GM19238 (cell line): ENCODE measurements around the gene SECISBP2.

Source experiments
- DNase-seq: peaks from one replicate; pipeline ENCODE4 v3.0.0; 2011; ENCODE audit warnings: low spot score; ENCODE audit not compliant: insufficient read length

Gene SECISBP2

DNA sequence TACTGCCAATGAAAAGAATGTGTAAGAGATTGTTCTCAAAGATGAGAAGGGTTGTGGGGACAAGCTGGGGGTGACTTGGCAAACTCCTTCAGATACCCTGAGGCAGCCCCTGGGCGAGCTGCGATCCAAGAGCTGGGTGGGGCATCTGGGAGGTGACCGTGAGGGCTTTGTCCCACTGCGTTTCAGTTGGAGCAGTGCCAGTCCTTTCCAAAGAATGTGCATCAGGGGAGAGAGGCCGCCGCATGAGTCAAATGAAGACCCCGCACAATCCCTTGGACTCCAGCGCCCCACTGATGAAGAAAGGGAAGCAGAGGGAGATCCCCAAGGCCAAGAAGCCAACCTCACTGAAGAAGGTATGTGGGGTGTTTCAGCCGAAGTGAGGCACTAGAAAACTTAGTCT is 28.4 kb downstream of the SECISBP2 start:
- DNase-seq = no peak

GRCh38 chr9:89347651-89348050 is 29.4 kb downstream of the SECISBP2 start:
- no peak for DNase-seq

DNA sequence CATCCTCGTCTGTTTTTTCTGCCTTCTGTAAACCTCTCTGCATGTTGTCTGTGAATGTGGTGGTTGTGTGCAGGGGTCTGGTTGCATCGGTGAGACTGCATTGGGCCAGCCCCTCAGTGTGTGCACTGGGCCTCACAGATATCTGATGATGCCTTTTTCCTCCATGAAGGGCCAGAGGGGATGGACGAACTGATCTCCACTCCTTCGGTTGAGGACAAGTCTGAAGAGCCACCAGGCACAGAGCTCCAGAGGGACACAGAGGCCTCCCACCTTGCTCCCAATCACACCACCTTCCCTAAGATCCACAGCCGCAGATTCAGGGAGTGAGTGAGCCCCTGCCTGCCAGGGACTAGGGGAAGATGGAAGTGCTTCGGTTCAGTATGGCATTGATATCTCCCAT is 31.3 kb downstream of the SECISBP2 start:
- DNase-seq = no peak

DNA sequence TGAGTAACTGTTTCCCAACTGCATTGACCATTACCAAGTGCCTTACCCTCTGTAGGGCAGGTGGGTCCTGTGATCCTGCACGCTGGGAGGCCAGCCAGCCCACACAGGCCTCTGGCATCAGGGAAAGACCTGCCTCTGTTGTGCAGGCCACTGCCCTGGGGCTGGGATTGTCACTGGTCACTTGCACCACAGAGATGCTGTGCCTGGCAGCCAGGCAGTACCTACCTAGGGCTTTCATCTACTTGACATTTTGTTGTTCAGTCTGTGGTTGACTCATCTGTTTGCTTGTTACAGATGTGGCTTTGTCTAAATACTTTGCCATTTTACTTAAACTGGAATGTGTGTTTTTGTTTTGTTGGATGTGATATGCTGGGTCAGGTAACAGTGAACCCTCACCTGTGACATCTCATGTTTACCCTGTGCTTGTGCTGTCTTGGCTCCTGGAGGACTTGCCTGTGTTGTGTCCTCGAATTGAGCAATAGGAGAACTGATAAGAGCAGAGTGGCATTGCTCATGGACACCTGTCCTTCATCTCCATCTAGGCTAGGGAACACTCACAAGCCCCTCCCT is 32.8 kb downstream of the SECISBP2 start:
- DNase-seq = no peak

DNA sequence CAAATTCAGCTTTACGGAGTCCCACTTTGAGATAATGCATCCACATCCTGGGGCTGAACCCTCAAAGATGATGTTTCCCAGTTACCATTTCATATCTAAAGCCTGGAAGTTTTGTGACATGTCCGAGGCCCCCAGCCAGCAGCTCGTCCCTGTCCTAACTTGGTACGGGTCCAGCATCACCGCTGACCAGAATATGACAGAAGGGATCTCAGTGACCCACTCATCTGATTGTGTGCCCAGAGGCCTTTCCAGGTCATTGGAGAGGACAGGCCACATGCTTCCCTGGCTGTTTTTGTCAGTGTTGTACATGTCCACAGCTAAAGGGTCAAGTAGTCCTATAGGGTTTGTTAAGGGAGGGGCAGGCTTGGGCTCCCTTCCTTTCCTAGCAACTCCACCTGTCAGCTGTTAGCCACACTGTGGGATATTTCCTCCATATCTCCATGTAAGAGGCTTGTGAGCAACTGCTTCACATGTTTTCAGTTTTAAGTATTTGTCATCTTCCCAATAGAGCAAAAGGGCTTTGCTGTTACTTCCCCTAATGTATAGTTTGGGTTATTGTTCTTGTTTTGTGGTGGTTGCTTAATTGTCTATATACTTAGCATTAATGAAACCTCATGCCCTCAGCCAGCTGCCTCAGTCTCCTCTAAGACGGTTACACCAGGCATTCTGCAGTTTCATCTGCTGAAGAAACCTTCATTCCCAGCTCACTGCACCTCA is 33.4 kb downstream of the SECISBP2 start:
- no peak for DNase-seq

- DNase-seq = no peak
Observed at GRCh38 chr9:89352451-89352850, 34.2 kb downstream of the SECISBP2 start.

GRCh38 chr9:89352874-89353649 is 34.8 kb downstream of the SECISBP2 start:
- DNase-seq = no peak

GRCh38 chr9:89353989-89354388 is 35.7 kb downstream of the SECISBP2 start:
- no peak for DNase-seq

DNA sequence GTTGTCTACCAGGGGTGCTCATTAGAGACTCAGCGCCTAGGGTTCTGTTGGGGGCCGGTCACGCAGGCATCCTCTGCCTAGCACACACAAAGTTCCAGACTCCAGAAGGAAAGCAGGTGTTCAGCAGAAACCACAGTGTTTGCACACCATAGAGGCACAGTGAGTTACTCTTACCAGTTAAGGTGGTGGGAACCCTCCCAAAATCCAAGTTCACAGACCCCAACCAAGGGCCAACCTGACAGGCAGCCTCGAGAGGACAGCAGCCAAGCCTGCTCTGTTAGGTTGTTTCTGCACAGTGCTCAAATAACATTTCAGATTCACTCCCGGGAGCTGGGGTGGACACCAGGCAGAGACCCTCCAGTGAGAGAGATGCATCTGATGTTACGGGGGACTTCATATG is 36.2 kb downstream of the SECISBP2 start:
- no peak for DNase-seq

DNA sequence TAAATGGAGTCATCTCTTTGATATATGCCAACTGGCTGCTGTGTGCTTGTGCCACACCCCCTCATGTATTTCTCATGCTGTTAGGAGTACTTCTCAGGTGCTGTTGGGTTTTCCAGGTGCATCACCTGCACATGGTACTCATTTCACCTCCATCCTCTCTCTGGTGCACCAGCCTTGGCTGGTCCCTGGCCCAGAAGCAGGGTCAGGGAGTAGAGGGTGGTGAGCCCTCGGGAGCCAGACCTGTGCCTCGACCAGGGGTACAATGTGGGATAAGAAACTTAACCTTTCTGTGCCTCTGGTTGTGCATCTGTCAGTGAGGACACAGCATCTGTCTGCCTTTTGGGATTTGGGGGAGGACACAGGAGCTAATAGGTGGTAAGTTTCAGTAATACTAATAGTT is 38.5 kb downstream of the SECISBP2 start:
- DNase-seq = no peak

DNA sequence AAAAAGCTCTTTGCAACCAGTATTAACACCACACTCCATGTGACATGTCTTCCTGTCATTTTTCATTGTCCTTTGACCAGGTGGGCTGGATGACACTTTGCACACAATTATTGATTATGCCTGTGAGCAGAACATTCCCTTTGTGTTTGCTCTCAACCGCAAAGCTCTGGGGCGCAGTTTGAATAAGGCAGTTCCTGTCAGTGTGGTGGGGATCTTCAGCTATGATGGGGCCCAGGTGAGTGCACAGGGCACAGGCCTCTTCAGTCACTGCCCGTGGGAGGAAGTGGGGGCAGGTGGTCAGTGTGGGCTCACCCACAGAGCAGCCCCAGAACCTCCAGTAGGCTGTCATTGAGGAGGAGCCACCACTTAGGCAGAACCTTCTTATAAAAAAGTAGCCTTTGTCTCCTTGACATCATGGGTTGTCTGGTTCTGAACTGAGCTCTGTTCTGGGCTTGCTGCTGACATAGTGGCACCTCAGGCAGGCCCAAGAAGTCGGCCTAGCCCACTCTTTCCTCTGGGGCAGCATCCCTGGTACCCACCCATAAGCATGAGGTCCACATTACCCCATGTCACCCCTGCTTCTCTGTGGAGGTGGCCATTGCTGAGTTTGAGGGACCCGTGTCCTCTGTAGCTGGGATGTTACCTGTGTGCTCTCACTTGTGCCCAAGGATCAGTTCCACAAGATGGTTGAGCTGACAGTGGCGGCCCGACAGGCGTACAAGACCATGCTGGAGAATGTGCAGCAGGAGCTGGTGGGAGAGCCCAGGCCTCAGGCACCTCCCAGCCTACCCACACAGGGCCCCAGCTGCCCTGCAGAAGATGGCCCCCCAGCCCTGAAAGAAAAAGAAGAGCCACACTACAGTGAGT is 39.3 kb downstream of the SECISBP2 start:
- DNase-seq = no peak

- DNase-seq = no peak
Observed at GRCh38 chr9:89358376-89358916, 40.1 kb downstream of the SECISBP2 start.

GRCh38 chr9:89358985-89359384 is 40.7 kb downstream of the SECISBP2 start:
- DNase-seq = no peak

DNA sequence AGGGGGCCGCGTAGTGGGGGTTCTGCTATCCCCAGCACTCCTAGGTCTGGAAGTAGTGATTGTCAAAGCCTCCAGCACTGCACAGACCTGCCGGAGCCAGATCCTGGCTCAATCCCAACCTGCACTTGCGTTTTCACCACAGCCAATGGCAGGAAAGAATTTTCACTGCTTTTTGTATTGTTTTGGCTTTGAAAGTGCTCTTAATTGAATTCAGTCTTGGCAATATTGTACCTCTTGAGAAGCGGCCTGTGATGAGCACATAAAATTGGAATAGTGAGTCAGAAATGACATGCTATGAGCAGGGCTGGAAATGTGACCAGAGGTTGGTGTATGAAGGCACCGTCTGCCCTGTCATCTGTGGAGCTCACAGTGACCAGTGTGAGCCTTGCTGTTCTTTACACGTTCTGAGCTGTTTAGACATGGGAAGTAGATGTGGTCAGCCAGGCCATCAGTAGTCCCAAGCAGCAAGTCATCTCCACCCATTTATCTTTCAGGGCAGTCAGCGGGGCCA is 41.5 kb downstream of the SECISBP2 start:
- DNase-seq = no peak

GRCh38 chr9:89360465-89360864 is 42.2 kb downstream of the SECISBP2 start:
- DNase-seq = no peak

GRCh38 chr9:89361031-89361430 is 42.7 kb downstream of the SECISBP2 start:
- no peak for DNase-seq

GRCh38 chr9:89361816-89362646 is 43.7 kb downstream of the SECISBP2 start:
- no peak for DNase-seq

DNA sequence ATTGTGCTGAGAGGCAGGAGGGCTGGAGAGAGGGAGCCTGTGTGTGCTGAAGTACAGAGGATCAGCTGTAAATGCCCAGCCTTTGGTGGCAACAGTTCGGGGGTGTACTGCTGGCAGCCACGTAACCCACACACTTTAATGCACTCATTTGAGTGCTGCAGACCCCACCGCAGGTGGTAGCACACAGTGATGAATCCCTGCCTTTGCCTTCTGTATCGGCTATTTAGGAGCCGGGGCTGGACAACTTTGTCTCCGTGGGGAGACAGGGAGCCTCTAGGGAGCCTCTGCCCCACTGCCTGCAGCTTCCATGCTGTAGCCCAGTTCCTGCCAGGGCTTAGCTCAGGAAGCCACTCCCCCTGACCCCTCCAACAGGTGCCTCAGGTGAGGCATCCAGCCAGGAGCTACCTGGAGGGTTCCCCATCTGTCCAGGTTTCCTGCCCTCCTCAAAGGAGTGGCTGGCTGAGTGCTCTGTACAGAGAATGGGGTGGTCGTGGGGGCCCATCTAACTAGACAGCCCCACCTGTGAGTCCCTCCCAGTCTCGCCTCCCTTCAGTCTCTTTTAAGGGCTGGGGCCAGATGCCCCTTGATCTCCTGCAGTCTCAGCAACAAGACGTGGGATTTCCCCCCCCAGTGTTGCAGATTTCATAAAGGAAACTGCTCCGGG is 44.5 kb downstream of the SECISBP2 start:
- DNase-seq = no peak

DNA sequence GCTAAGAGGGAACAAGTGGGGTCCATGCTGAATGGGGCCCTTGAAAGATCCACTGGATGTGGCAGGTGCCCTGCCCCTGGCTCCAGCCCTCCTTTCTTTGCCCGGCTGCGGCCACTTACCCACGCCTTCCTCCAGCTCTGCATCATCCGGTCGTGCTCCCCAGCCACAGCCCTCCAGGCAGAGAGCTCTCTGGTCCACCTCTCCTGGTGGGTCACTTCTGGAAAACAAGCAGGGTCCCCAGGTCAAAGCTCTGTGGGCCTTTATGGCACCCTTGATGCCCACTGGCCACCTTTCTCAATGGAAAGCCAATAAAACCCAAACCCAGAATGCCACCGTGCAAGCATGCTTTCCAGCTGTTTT is 45.0 kb downstream of the SECISBP2 start:
- no peak for DNase-seq
